Mesenchymal stem cell (in vitro differentiated cells and primary cell): ENCODE measurements around the gene BTBD17.

ENCODE experiments used
- DNase-seq: peaks from one replicate; pipeline ENCODE4 v3.0.0-alpha.2; 2013
- H2AFZ ChIP-seq: one replicate; pipeline ENCODE4 v1.6.1; 2013; ENCODE audit warnings: low read depth, mild to moderate bottlenecking, control low read depth, inconsistent platforms, low read length, moderate library complexity
- H2AK5ac ChIP-seq: 2 replicates; pipeline ENCODE4 v1.6.1; 2013; ENCODE audit warnings: low read length, moderate library complexity, mild to moderate bottlenecking, inconsistent platforms; ENCODE audit not compliant: severe bottlenecking
- H2BK120ac ChIP-seq: one replicate; pipeline ENCODE4 v1.6.1; 2013; ENCODE audit warnings: low read depth, mild to moderate bottlenecking, inconsistent platforms, low read length, moderate library complexity
- H2BK12ac ChIP-seq, 2 experiments: one replicate each; pipeline ENCODE4 v1.6.1; 2013; ENCODE audit warnings: inconsistent platforms in 2 of 2, low read length in 2 of 2, mild to moderate bottlenecking in 2 of 2, moderate library complexity in 2 of 2, control low read depth in 1 of 2
- H2BK15ac ChIP-seq: one replicate; pipeline ENCODE4 v1.6.1; 2013; ENCODE audit warnings: mild to moderate bottlenecking, low read depth, inconsistent platforms; ENCODE audit not compliant: poor library complexity, severe bottlenecking
- H2BK5ac ChIP-seq: 2 replicates; pipeline ENCODE4 v1.6.1; 2013; ENCODE audit warnings: low read depth, mild to moderate bottlenecking, low read length, control low read depth, inconsistent platforms; ENCODE audit not compliant: poor library complexity, severe bottlenecking
- H3K14ac ChIP-seq, 2 experiments: one replicate each; pipeline ENCODE4 v1.6.1; 2013; ENCODE audit warnings: inconsistent platforms in 2 of 2, low read length in 2 of 2, control low read depth in 1 of 2, mild to moderate bottlenecking in 1 of 2, moderate library complexity in 1 of 2
- H3K18ac ChIP-seq, 2 experiments: one replicate each; pipeline ENCODE4 v1.6.1; 2013; ENCODE audit warnings: inconsistent platforms in 2 of 2, low read length in 2 of 2, control low read depth in 1 of 2, low read depth in 1 of 2, mild to moderate bottlenecking in 1 of 2
- H3K23ac ChIP-seq, 2 experiments: one replicate each; pipeline ENCODE4 v1.6.1; 2013; ENCODE audit warnings: inconsistent platforms in 2 of 2, low read length in 2 of 2, mild to moderate bottlenecking in 2 of 2, moderate library complexity in 2 of 2, control low read depth in 1 of 2
- H3K27ac ChIP-seq: 2 replicates; pipeline ENCODE4 v1.5.1; 2013; ENCODE audit warnings: mild to moderate bottlenecking, moderate library complexity, low read length, control low read depth, inconsistent platforms; ENCODE audit not compliant: poor library complexity, severe bottlenecking
- H3K27me3 ChIP-seq, 2 experiments: 2 replicates each; pipeline versions ENCODE4 v1.6.1 to v1.7.0; 2013; ENCODE audit warnings: low read length in 2 of 2, mild to moderate bottlenecking in 2 of 2, moderate library complexity in 2 of 2, control low read depth in 1 of 2, inconsistent platforms in 1 of 2; ENCODE audit not compliant: control insufficient read depth in 1 of 2, insufficient read depth in 1 of 2
- H3K36me3 ChIP-seq, 2 experiments: 2 replicates each; pipeline versions ENCODE4 v1.6.1 to v1.7.0; 2013; ENCODE audit warnings: low read length in 2 of 2, control low read depth in 1 of 2, inconsistent platforms in 1 of 2, low read depth in 1 of 2, mild to moderate bottlenecking in 1 of 2; ENCODE audit not compliant: insufficient read depth in 2 of 2, control insufficient read depth in 1 of 2
- H3K4ac ChIP-seq, 2 experiments: one replicate each; pipeline ENCODE4 v1.6.1; 2013; ENCODE audit warnings: inconsistent platforms in 2 of 2, low read length in 2 of 2, mild to moderate bottlenecking in 2 of 2, moderate library complexity in 2 of 2, control low read depth in 1 of 2, low read depth in 1 of 2
- H3K4me1 ChIP-seq: 2 replicates; pipeline ENCODE4 v1.6.1; 2013; ENCODE audit warnings: low read depth, low read length, control low read depth; ENCODE audit not compliant: control insufficient read depth, insufficient read depth
- H3K4me2 ChIP-seq: 2 replicates; pipeline ENCODE4 v1.6.1; 2013; ENCODE audit warnings: low read length, mild to moderate bottlenecking, inconsistent platforms; ENCODE audit not compliant: poor library complexity, severe bottlenecking
- H3K4me3 ChIP-seq, 2 experiments: 2 replicates each; pipeline versions ENCODE4 v1.5.1 to v1.7.0; 2013; ENCODE audit warnings: low read length in 2 of 2, mild to moderate bottlenecking in 2 of 2, control low read depth in 1 of 2, low read depth in 1 of 2; ENCODE audit not compliant: insufficient read depth in 1 of 2
- H3K79me1 ChIP-seq: replicated peaks from 2 replicates; pipeline ENCODE4 v1.6.1; 2013; ENCODE audit warnings: mild to moderate bottlenecking, control low read depth, low read length, inconsistent platforms; ENCODE audit not compliant: poor library complexity, severe bottlenecking
- H3K9ac ChIP-seq: 2 replicates; pipeline ENCODE4 v1.7.0; 2013; ENCODE audit warnings: mild to moderate bottlenecking, low read length, moderate library complexity
- H3K9me3 ChIP-seq: 2 replicates; pipeline ENCODE4 v1.7.0; 2013; ENCODE audit warnings: mild to moderate bottlenecking, low read length; ENCODE audit not compliant: control insufficient read depth
- H4K8ac ChIP-seq: one replicate; pipeline ENCODE4 v1.6.1; 2013; ENCODE audit warnings: inconsistent platforms, mild to moderate bottlenecking, low read length, moderate library complexity
- H4K91ac ChIP-seq: one replicate; pipeline ENCODE4 v1.6.1; 2013; ENCODE audit warnings: mild to moderate bottlenecking, low read length, inconsistent platforms
- WGBS: methylation state at CpG from one replicate; pipeline ENCODE4 v1.1.7; 2013; ENCODE audit warnings: mixed read lengths; 5-methylcytosine and 5-hydroxymethylcytosine counted together

The BTBD17 gene

GRCh38 chr17:74403512-74404137 is 42.0 kb upstream of the BTBD17 start:
- Histone ChIP-seq H3K4ac (no peak overlapping the region), H3K18ac (no peak overlapping the region), H2BK12ac (no peak overlapping the region), H3K9me3 (no peaks in the 10 kb centered on the region), H3K14ac (no peak overlapping the region), H3K79me1 (no peaks in the 10 kb centered on the region), H3K27me3 (peaks cover 0 to 32% of the 10 kb centered on the region in 2 experiments), H2BK5ac (no peak overlapping the region), H3K4me2 (no peak overlapping the region), H3K4me3 (no peak overlapping the region), H3K36me3 (no peaks in the 10 kb centered on the region), H3K9ac (no peak overlapping the region), H2AFZ (no peak overlapping the region), H2BK120ac (no peak overlapping the region), H3K27ac (no peak overlapping the region), H4K8ac (no peak overlapping the region), H3K4me1 (peaks cover 6% of the 10 kb centered on the region), H2BK15ac (no peak overlapping the region), H2AK5ac (no peak overlapping the region), H3K23ac (no peak overlapping the region), H4K91ac (no peak overlapping the region)
- WGBS = 79% methylated on average over 12 of the region's 12 CpGs
- DNase-seq = no peak

- no peak overlapping the region for H2BK5ac ChIP-seq
- H3K9ac ChIP-seq = no peak overlapping the region
- H3K14ac ChIP-seq = no peak overlapping the region
- 78% methylated on average over 7 of the region's 7 CpGs for WGBS
- no peak overlapping the region for H3K4ac ChIP-seq
- no peaks in the 10 kb centered on the region for H3K79me1 ChIP-seq
- no peak overlapping the region for H3K27ac ChIP-seq
- H3K4me2 ChIP-seq = no peak overlapping the region
- H2BK120ac ChIP-seq = no peak overlapping the region
- H2AK5ac ChIP-seq = no peak overlapping the region
- no peak overlapping the region for H3K4me3 ChIP-seq
- no peak overlapping the region for H4K8ac ChIP-seq
- H2BK15ac ChIP-seq = no peak overlapping the region
- H2BK12ac ChIP-seq = no peak overlapping the region
- no peaks in the 10 kb centered on the region for H3K36me3 ChIP-seq
- no peaks in the 10 kb centered on the region for H3K9me3 ChIP-seq
- H3K27me3 ChIP-seq = peaks cover 0 to 38% of the 10 kb centered on the region in 2 experiments
- H2AFZ ChIP-seq = no peak overlapping the region
- no peak overlapping the region for H4K91ac ChIP-seq
- no peak overlapping the region for H3K23ac ChIP-seq
- no peak for DNase-seq
- peaks cover 5% of the 10 kb centered on the region for H3K4me1 ChIP-seq
- H3K18ac ChIP-seq = no peak overlapping the region
Measured at GRCh38 chr17:74402048-74402447, 40.4 kb upstream of the BTBD17 start.

- H3K27ac ChIP-seq = no peak overlapping the region
- H3K4me1 ChIP-seq = peaks cover 8% of the 10 kb centered on the region
- H3K27me3 ChIP-seq = peaks cover 0 to 18% of the 10 kb centered on the region in 2 experiments
- no peak overlapping the region for H3K4ac ChIP-seq
- H3K23ac ChIP-seq = no peak overlapping the region
- no peak overlapping the region for H3K9ac ChIP-seq
- WGBS = 100% methylated on average over 2 of the region's 4 CpGs
- H4K8ac ChIP-seq = no peak overlapping the region
- no peak for DNase-seq
- H2BK12ac ChIP-seq = no peak overlapping the region
- H2BK15ac ChIP-seq = no peak overlapping the region
- no peaks in the 10 kb centered on the region for H3K36me3 ChIP-seq
- no peak overlapping the region for H3K18ac ChIP-seq
- H3K4me2 ChIP-seq = no peak overlapping the region
- H3K9me3 ChIP-seq = no peaks in the 10 kb centered on the region
- no peak overlapping the region for H3K4me3 ChIP-seq
- H2AFZ ChIP-seq = no peak overlapping the region
- H4K91ac ChIP-seq = no peak overlapping the region
- no peak overlapping the region for H3K14ac ChIP-seq
- H2BK5ac ChIP-seq = no peak overlapping the region
- no peak overlapping the region for H2AK5ac ChIP-seq
- no peak overlapping the region for H2BK120ac ChIP-seq
- no peaks in the 10 kb centered on the region for H3K79me1 ChIP-seq
Measured at GRCh38 chr17:74396567-74396966, 34.9 kb upstream of the BTBD17 start.

- H2BK120ac ChIP-seq = no peak overlapping the region
- H4K8ac ChIP-seq = no peak overlapping the region
- no peak overlapping the region for H3K9ac ChIP-seq
- DNase-seq = no peak
- H3K4me2 ChIP-seq = no peak overlapping the region
- no peaks in the 10 kb centered on the region for H3K36me3 ChIP-seq
- no peaks in the 10 kb centered on the region for H3K79me1 ChIP-seq
- H3K27ac ChIP-seq = no peak overlapping the region
- H2BK5ac ChIP-seq = no peak overlapping the region
- peaks cover 8% of the 10 kb centered on the region for H3K4me1 ChIP-seq
- H3K23ac ChIP-seq = no peak overlapping the region
- H2BK12ac ChIP-seq = no peak overlapping the region
- H2AK5ac ChIP-seq = no peak overlapping the region
- H3K14ac ChIP-seq = no peak overlapping the region
- H3K4ac ChIP-seq = no peak overlapping the region
- 87% methylated on average over 7 of the region's 7 CpGs for WGBS
- no peak overlapping the region for H2BK15ac ChIP-seq
- no peak overlapping the region for H2AFZ ChIP-seq
- H4K91ac ChIP-seq = no peak overlapping the region
- H3K9me3 ChIP-seq = no peaks in the 10 kb centered on the region
- no peak overlapping the region for H3K4me3 ChIP-seq
- peaks cover 0 to 11% of the 10 kb centered on the region in 2 experiments for H3K27me3 ChIP-seq
- H3K18ac ChIP-seq = no peak overlapping the region
Measured at GRCh38 chr17:74394977-74395376, 33.3 kb upstream of the BTBD17 start.
